Right cardiac atrium (tissue), 5 donors: ENCODE measurements around the gene RGS14. TPM values are rescaled to one million over a fixed set of nuclear protein-coding genes. Genes with fewer than 3 reads are reported as not detected.

Experiments
- ATAC-seq, 2 donors: fragments of 200-7000 bp; cut with Tn5 transposase; one replicate each; pipeline versions ENCODE4 v1.8.0 to v1.9.1; 2020; ENCODE audit warnings: moderate library complexity in 2 of 2, mild to moderate bottlenecking in 1 of 2
- DNase-seq, 3 donors: peaks; one replicate each; pipeline ENCODE4 v3.0.0-alpha.2; 2020
- H3K27ac ChIP-seq: one replicate; pipeline ENCODE4 v1.5.1; 2013; ENCODE audit warnings: mild to moderate bottlenecking, low read length, control low read depth, moderate library complexity
- H3K27me3 ChIP-seq: one replicate; pipeline ENCODE4 v1.6.1; 2013; ENCODE audit not compliant: control insufficient read depth, insufficient read depth
- H3K4me1 ChIP-seq: one replicate; pipeline ENCODE4 v1.6.1; 2013; ENCODE audit warnings: low read length; ENCODE audit not compliant: control insufficient read depth, insufficient read depth
- H3K4me3 ChIP-seq: one replicate; pipeline ENCODE4 v1.5.1; 2013; ENCODE audit warnings: low read length, control low read depth
- H3K9me3 ChIP-seq: one replicate; pipeline ENCODE4 v1.6.1; 2013; ENCODE audit warnings: low read length; ENCODE audit not compliant: control insufficient read depth
- WGBS: extraction: QIAGEN DNeasy Blood & Tissue Kit; methylation state at CpG from one replicate; pipeline ENCODE4 v1.1.7; 2013; 5-methylcytosine and 5-hydroxymethylcytosine counted together
- intact Hi-C, 4 donors: fragments of 100-400 bp; cut with DNase I; formaldehyde crosslinking; loops; one replicate each; pipeline versions ENCODE4 v1.11.0 to v1.14.0; 2022 to 2023
- polyA plus RNA-seq: library from polyadenylated mRNA; stranded (reverse); fragments of 200-250 nt; gene quantifications from one replicate; pipeline ENCODE4 v1.2.3, GENCODE V29; 2013
- total RNA-seq, 4 donors: library from RNA; stranded (reverse); fragmentation: NEBNext Ultra II Directional; extraction: Animal tissue kit (Norgen Biotek cat#: 25700); gene quantifications; one replicate each; pipeline ENCODE4 v1.2.1, GENCODE V29; 2021
- donor health status: healthy with polysubstance abuse.
- donor health status: DM: no; HTN: yes; CAD: no.
- donor health status: DM: no; HTN: no; CAD: no.
- donor health status: DM: no; HTN: yes; CAD: no; lungs with severe emphysema.
- donor health status: DM: yes; HTN: yes; CAD: no.

Gene RGS14
- total and polyA plus RNA-seq, 5 donors = 3.8 to 5.1 (median 4.2) TPM

GRCh38 chr5:177399997-177400868 is 42.5 kb downstream of the RGS14 start, which contains the start of gene PFN3:
TSS of gene PFN3 (minus strand) at chr5:177400661. CDS start at chr5:177400576, 85 bp downstream.
- intact Hi-C loops = loop anchor here in 1 of 4 donors (5.0 kb wide), 2 partner anchors 52 to 102 kb away; no protein-coding TSS in a partner anchor
- WGBS = 14% methylated on average over 92 of the region's 92 CpGs

GRCh38 chr5:177402271-177403043 is 44.7 kb downstream of the RGS14 start:
- Histone ChIP-seq H3K4me3 (no peak overlapping the region), H3K4me1 (no peaks in the 10 kb centered on the region), H3K9me3 (no peaks in the 10 kb centered on the region), H3K27me3 (no peaks in the 10 kb centered on the region), H3K27ac (no peak overlapping the region)
- ATAC-seq = no peak
- peak; percentile 31 to 74 (median 71) for DNase-seq
- WGBS = 7% methylated on average over 49 of the region's 49 CpGs
- intact Hi-C loops = loop anchor here in 2 of 4 donors (2.0 to 5.0 kb wide), 2 partner anchors 52 to 100 kb away; no protein-coding TSS in a partner anchor

More at GRCh38 chr5:177399997-177400868, 42.5 kb downstream of the RGS14 start, which contains the start of gene PFN3:
- Histone ChIP-seq H3K27ac (no peak within 1 kb of the TSS), H3K4me3 (no peak within 1 kb of the TSS), H3K9me3 (no peaks in the 10 kb centered on the region), H3K4me1 (no peaks in the 10 kb centered on the region), H3K27me3 (no peaks in the 10 kb centered on the region)
- DNase-seq (peak in 1 of 3 donors; percentile 59), ATAC-seq (no peak)

- Histone ChIP-seq H3K27ac (no peak overlapping the region), H3K4me1 (no peaks in the 10 kb centered on the region), H3K4me3 (peak overlapping the region; percentile 18), H3K27me3 (no peaks in the 10 kb centered on the region), H3K9me3 (no peaks in the 10 kb centered on the region)
- WGBS = 2% methylated on average over 61 of the region's 61 CpGs
- intact Hi-C loops = loop anchor here in 2 of 4 donors (2.0 to 5.0 kb wide), 2 partner anchors 52 to 99 kb away; no protein-coding TSS in a partner anchor
- peak in 1 of 2 donors; percentile 5 for ATAC-seq
- peak in 1 of 3 donors; percentile 67 for DNase-seq
Measured at GRCh38 chr5:177403102-177403791, 45.5 kb downstream of the RGS14 start.

- H3K27ac ChIP-seq = no peak overlapping the region
- ATAC-seq (peak; percentile 95), DNase-seq (peak; percentile 89 to 96 (median 95))
- H3K4me1 ChIP-seq = no peaks in the 10 kb centered on the region
- under 1% methylated on average over 93 of the region's 93 CpGs for WGBS
- no peaks in the 10 kb centered on the region for H3K27me3 ChIP-seq
- intact Hi-C loops = loop anchor here in 3 of 4 donors (2.0 to 5.0 kb wide), 3 partner anchors 49 to 98 kb away; no protein-coding TSS in a partner anchor
- H3K9me3 ChIP-seq = no peaks in the 10 kb centered on the region
- H3K4me3 ChIP-seq = peak overlapping the region; percentile 18
Measured at GRCh38 chr5:177403792-177404640, 46.3 kb downstream of the RGS14 start.

- peak in 1 of 2 donors; percentile 2 for ATAC-seq
- Histone ChIP-seq H3K4me1 (no peaks in the 10 kb centered on the region), H3K9me3 (no peaks in the 10 kb centered on the region), H3K4me3 (no peak overlapping the region), H3K27me3 (no peaks in the 10 kb centered on the region), H3K27ac (no peak overlapping the region)
- intact Hi-C loops = loop anchor here in 3 of 4 donors (2.0 to 5.0 kb wide), 3 partner anchors 48 to 98 kb away; no protein-coding TSS in a partner anchor
- DNase-seq = peak in 2 of 3 donors; percentile 56 to 63
- 23% methylated on average over 16 of the region's 16 CpGs for WGBS
Measured at GRCh38 chr5:177404641-177405179, 47.0 kb downstream of the RGS14 start.

- DNase-seq (no peak), ATAC-seq (no peak)
- H3K27me3 ChIP-seq = no peaks in the 10 kb centered on the region
- 89% methylated on average over 2 of the region's 2 CpGs for WGBS
- no peaks in the 10 kb centered on the region for H3K4me1 ChIP-seq
- no peaks in the 10 kb centered on the region for H3K9me3 ChIP-seq
- intact Hi-C loops = loop anchor here in 2 of 4 donors (2.0 to 5.0 kb wide), 2 partner anchors 47 kb away; no protein-coding TSS in a partner anchor
- no peak overlapping the region for H3K4me3 ChIP-seq
- no peak overlapping the region for H3K27ac ChIP-seq
Measured at GRCh38 chr5:177405312-177405711, 47.6 kb downstream of the RGS14 start.

- H3K27ac ChIP-seq = no peak overlapping the region
- DNase-seq = peak in 2 of 3 donors; percentile 69 to 73
- no peaks in the 10 kb centered on the region for H3K9me3 ChIP-seq
- no peaks in the 10 kb centered on the region for H3K4me1 ChIP-seq
- H3K27me3 ChIP-seq = no peaks in the 10 kb centered on the region
- no peak overlapping the region for H3K4me3 ChIP-seq
- intact Hi-C loops = loop anchor here in 2 of 4 donors (2.0 to 5.0 kb wide), 2 partner anchors 46 to 47 kb away; no protein-coding TSS in a partner anchor
- no peak for ATAC-seq
- 76% methylated on average over 5 of the region's 5 CpGs for WGBS
Measured at GRCh38 chr5:177405805-177406204, 48.1 kb downstream of the RGS14 start.

- Histone ChIP-seq H3K27ac (no peak within 1 kb of the TSS), H3K27me3 (no peaks in the 10 kb centered on the region), H3K4me3 (no peak within 1 kb of the TSS), H3K4me1 (no peaks in the 10 kb centered on the region), H3K9me3 (no peaks in the 10 kb centered on the region)
- ATAC-seq (no peak), DNase-seq (no peak)
- 87% methylated on average over 9 of the region's 9 CpGs for WGBS
- intact Hi-C loops = loop anchor here in 1 of 4 donors (5.0 kb wide), 1 partner anchor 43 kb away; no protein-coding TSS in a partner anchor
Measured at GRCh38 chr5:177409043-177409801, 51.5 kb downstream of the RGS14 start, which contains the start of gene F12. TSS of gene F12 (minus strand) at chr5:177409564. CDS start at chr5:177409527, 37 bp downstream.

- ATAC-seq (no peak), DNase-seq (no peak)
- Histone ChIP-seq H3K9me3 (no peaks in the 10 kb centered on the region), H3K4me1 (no peaks in the 10 kb centered on the region), H3K4me3 (no peak overlapping the region), H3K27ac (no peak overlapping the region), H3K27me3 (no peaks in the 10 kb centered on the region)
- intact Hi-C loops = no loop called here
- 91% methylated on average over 3 of the region's 3 CpGs for WGBS
Measured at GRCh38 chr5:177410575-177410974, 52.9 kb downstream of the RGS14 start.
